ENCODE data around the gene SIPA1L2. TPM values are rescaled to one million over a fixed set of nuclear protein-coding genes. Genes with fewer than 3 reads are reported as not detected.

SIPA1L2 gene
- total RNA-seq, 3 donors from 2014 or later (not counting 1 experiment from before 2014, with no cell fraction given): 1.5 to 2.3 (median 1.6) TPM

- Mint-ChIP-seq H3K27me3 (ENCODE audit: low read depth in 2 of 2) (peaks cover 3 to 28% of the 10 kb centered on the region in 2 donors), H3K9me3 (peaks cover 0 to 2% of the 10 kb centered on the region in 2 donors), H3K36me3 (no peaks in the 10 kb centered on the region), H3K4me1 (no peaks in the 10 kb centered on the region), H3K4me3 (no peak overlapping the region), H3K27ac (no peak overlapping the region)
- no peak for ATAC-seq
- no peaks in the 10 kb centered on the region for H3K4me1 ChIP-seq (ENCODE audit: control insufficient read depth, insufficient read depth, low read length)
- no peak overlapping the region for H3K27ac ChIP-seq (ENCODE audit: low read length)
- no peaks in the 10 kb centered on the region for H3K9me3 ChIP-seq (ENCODE audit: control insufficient read depth, insufficient read depth, low read length)
- H3K36me3 ChIP-seq (ENCODE audit: control insufficient read depth, insufficient read depth, low read length): no peaks in the 10 kb centered on the region
- whole genome bisulfite sequencing (ENCODE audit: insufficient coverage): 83% methylated on average over 1 of the region's 1 CpG
- TF ChIP-seq, protein P1, sequence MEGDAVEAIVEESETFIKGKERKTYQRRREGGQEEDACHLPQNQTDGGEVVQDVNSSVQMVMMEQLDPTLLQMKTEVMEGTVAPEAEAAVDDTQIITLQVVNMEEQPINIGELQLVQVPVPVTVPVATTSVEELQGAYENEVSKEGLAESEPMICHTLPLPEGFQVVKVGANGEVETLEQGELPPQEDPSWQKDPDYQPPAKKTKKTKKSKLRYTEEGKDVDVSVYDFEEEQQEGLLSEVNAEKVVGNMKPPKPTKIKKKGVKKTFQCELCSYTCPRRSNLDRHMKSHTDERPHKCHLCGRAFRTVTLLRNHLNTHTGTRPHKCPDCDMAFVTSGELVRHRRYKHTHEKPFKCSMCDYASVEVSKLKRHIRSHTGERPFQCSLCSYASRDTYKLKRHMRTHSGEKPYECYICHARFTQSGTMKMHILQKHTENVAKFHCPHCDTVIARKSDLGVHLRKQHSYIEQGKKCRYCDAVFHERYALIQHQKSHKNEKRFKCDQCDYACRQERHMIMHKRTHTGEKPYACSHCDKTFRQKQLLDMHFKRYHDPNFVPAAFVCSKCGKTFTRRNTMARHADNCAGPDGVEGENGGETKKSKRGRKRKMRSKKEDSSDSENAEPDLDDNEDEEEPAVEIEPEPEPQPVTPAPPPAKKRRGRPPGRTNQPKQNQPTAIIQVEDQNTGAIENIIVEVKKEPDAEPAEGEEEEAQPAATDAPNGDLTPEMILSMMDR (IDR thresholded peaks at IDR 0.05): no peak
- no peak overlapping the region for H3K4me3 ChIP-seq (ENCODE audit: low read length)
- no peaks in the 10 kb centered on the region for H3K27me3 ChIP-seq (ENCODE audit: control insufficient read depth, insufficient read depth, low read length)
- intact Hi-C loops (cut with micrococcal nuclease): no loop called here
- DNase-seq: no peak
Observed at GRCh38 chr1:232675898-232676297, 46.0 kb upstream of the SIPA1L2 start.

GRCh38 chr1:232675260-232675659, 45.3 kb upstream of the SIPA1L2 start:
- no peak for DNase-seq
- Mint-ChIP-seq H3K27me3 (ENCODE audit: low read depth in 2 of 2) (peaks cover 3 to 28% of the 10 kb centered on the region in 2 donors), H3K9me3 (no peaks in the 10 kb centered on the region), H3K4me1 (no peaks in the 10 kb centered on the region), H3K36me3 (no peaks in the 10 kb centered on the region), H3K27ac (no peak overlapping the region), H3K4me3 (no peak overlapping the region)
- no peak overlapping the region for H3K27ac ChIP-seq (ENCODE audit: low read length)
- no peaks in the 10 kb centered on the region for H3K4me1 ChIP-seq (ENCODE audit: control insufficient read depth, insufficient read depth, low read length)
- WGBS (ENCODE audit: insufficient coverage): 92% methylated on average over 5 of the region's 5 CpGs
- no peak for ATAC-seq
- H3K9me3 ChIP-seq (ENCODE audit: control insufficient read depth, insufficient read depth, low read length): no peaks in the 10 kb centered on the region
- H3K36me3 ChIP-seq (ENCODE audit: control insufficient read depth, insufficient read depth, low read length): no peaks in the 10 kb centered on the region
- H3K27me3 ChIP-seq (ENCODE audit: control insufficient read depth, insufficient read depth, low read length): no peaks in the 10 kb centered on the region
- TF ChIP-seq, protein P1 (IDR thresholded peaks at IDR 0.05): no peak
- intact Hi-C loops (cut with micrococcal nuclease): no loop called here
- no peak overlapping the region for H3K4me3 ChIP-seq (ENCODE audit: low read length)

DNA sequence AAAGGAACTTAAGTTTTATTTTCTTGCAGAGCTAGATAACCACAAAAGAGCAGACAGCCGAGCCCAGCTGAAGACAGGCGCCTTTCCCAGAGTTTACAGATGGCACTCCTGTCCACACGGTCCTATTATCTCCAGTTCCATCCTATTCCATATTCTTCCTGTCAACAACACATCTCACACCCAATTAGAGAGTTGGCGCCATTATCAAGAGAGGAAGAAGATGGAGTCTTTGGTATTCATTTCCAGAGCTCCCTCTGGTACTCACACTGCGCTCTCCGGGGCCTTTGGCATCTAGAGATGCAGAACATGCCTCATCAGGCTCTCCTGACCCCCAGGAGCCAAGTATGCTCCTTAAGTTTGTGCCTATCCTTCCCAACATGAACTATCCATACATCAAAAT, 43.3 kb upstream of the SIPA1L2 start:
- TF ChIP-seq, protein P1 (IDR thresholded peaks at IDR 0.05): no peak
- no peak for ATAC-seq
- no peaks in the 10 kb centered on the region for H3K4me1 ChIP-seq (ENCODE audit: control insufficient read depth, insufficient read depth, low read length)
- no peak overlapping the region for H3K4me3 ChIP-seq (ENCODE audit: low read length)
- H3K36me3 ChIP-seq (ENCODE audit: control insufficient read depth, insufficient read depth, low read length): no peaks in the 10 kb centered on the region
- Mint-ChIP-seq H3K36me3 (no peaks in the 10 kb centered on the region), H3K27me3 (ENCODE audit: low read depth in 2 of 2) (peaks cover 8 to 32% of the 10 kb centered on the region in 2 donors), H3K4me1 (no peaks in the 10 kb centered on the region), H3K4me3 (no peak overlapping the region), H3K9me3 (no peaks in the 10 kb centered on the region), H3K27ac (no peak overlapping the region)
- no peak for DNase-seq
- intact Hi-C loops (cut with micrococcal nuclease): no loop called here
- H3K27me3 ChIP-seq (ENCODE audit: control insufficient read depth, insufficient read depth, low read length): no peaks in the 10 kb centered on the region
- no peaks in the 10 kb centered on the region for H3K9me3 ChIP-seq (ENCODE audit: control insufficient read depth, insufficient read depth, low read length)
- H3K27ac ChIP-seq (ENCODE audit: low read length): no peak overlapping the region
- 85% methylated on average over 6 of the region's 6 CpGs for WGBS (ENCODE audit: insufficient coverage)

DNA sequence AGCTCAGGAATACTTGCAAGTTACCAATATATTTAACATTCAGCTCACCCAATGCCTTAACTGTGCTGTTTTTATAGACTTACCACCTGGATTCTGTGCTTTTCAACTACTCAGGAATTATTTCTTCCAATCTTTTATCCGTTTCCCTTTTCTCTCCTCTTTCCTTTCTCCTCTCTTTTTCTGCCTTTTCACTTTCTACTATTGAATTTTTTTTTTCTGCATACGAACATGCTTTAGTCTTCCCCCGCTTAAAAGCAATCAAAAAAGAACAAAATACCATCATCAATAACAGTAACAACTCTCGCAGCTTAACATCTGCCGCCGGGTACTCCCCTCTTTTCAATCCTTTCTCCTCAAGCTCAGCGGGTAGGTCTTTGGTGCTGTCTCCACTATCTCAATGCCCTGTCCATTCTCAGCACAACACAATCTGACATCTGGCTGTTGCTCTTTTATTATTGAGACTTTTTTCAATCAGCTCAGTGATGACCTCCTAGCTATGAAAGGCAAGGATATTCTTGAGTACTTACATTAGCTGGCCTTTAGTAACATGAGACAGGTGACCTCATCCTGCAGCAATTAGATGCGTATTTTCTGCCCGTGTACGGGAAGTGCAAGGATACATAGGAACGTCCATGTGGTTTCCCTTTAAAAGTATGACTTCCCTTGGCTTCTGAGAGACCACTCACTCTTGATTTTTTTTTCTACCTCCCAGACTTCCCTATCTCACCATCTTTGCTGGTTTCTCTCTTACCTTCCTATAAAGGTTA, 40.2 kb upstream of the SIPA1L2 start:
- ATAC-seq: no peak
- TF ChIP-seq, protein P1 (IDR thresholded peaks at IDR 0.05): no peak
- Histone ChIP-seq H3K36me3 (ENCODE audit: control insufficient read depth, insufficient read depth, low read length) (no peaks in the 10 kb centered on the region), H3K27ac (ENCODE audit: low read length) (no peak overlapping the region), H3K27me3 (ENCODE audit: control insufficient read depth, insufficient read depth, low read length) (no peaks in the 10 kb centered on the region), H3K4me1 (ENCODE audit: control insufficient read depth, insufficient read depth, low read length) (no peaks in the 10 kb centered on the region), H3K9me3 (ENCODE audit: control insufficient read depth, insufficient read depth, low read length) (no peaks in the 10 kb centered on the region), H3K4me3 (ENCODE audit: low read length) (no peak overlapping the region)
- no peaks in the 10 kb centered on the region for H3K9me3 Mint-ChIP-seq
- intact Hi-C loops (cut with micrococcal nuclease): no loop called here
- no peak overlapping the region for H3K4me3 Mint-ChIP-seq
- no peaks in the 10 kb centered on the region for H3K36me3 Mint-ChIP-seq
- H3K27ac Mint-ChIP-seq: no peak overlapping the region
- peaks cover 8 to 16% of the 10 kb centered on the region in 2 donors for H3K27me3 Mint-ChIP-seq (ENCODE audit: low read depth in 2 of 2)
- no peak for DNase-seq
- peaks cover 9 to 10% of the 10 kb centered on the region in 2 donors for H3K4me1 Mint-ChIP-seq
- WGBS (ENCODE audit: insufficient coverage): 75% methylated on average over 11 of the region's 11 CpGs
